Measurements from ENCODE around the gene PCNX4.

PCNX4 gene

DNA sequence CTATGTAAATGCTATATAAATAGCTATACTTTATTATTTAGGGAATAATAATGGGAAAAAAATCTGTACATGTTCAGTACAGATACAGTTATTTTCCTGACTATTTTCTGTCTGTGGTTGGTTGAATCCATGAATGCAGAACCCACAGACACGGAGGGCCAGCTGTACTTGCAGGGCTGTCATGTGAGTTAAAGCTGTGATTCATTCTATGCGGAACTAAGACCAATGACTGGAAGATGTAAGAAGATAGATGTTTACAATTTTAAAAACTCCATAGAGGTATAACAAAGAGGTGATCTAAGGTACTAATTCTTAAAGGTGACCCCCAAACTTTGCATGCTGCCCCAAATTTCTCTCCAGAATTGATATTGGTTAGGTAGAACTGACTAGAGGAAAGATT lies 14.6 kb downstream of the PCNX4 start:
- no peak for DNase-seq

DNA sequence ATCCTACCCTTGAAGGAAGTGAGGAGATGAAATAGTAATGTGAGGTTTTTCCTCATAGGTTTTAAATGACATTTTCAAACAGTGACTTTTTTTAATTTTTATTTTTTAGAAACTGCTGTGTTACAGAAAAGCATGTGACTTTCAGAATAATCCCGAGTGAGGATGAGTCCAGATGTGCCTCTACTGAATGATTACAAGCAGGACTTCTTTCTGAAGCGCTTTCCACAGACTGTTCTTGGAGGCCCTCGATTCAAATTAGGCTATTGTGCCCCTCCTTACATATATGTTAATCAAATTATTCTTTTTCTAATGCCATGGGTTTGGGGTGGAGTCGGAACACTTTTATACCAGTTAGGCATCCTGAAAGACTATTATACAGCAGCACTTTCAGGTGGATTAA lies 15.8 kb downstream of the PCNX4 start:
- DNase-seq, result no peak

DNA sequence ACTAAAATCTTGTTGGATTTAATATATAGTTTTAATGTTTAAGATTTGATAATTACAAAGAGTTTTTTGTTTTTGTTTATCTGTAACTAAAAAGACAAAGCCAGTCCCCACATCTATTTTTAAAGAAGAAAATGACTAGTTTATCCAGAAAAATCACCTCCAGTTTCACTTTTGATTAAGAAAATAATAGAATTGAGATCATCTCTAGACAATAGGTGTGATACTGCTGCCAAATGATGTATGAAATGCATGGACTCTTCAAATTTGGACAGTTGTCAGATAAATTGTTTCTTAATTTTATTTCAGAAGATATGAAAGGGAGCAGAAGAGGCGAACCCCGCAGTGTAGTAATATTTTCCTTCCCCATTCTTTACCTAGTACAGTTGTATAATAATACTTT lies 20.0 kb downstream of the PCNX4 start:
- DNase-seq, result no peak

DNA sequence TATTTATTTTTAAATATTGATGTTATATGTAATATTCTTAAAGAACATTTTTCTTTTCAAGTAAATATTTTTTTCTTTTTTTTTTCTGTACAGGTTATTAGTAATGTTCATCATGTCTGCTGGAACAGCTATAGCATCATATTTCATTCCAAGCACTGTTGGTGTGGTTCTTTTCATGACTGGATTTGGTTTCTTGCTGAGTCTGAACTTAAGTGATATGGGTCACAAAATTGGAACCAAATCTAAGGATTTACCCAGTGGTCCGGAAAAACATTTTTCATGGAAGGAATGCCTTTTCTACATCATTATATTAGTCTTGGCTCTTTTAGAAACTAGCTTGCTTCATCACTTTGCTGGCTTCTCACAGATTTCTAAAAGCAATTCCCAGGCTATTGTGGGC lies 23.2 kb downstream of the PCNX4 start:
- no peak for DNase-seq

DNA sequence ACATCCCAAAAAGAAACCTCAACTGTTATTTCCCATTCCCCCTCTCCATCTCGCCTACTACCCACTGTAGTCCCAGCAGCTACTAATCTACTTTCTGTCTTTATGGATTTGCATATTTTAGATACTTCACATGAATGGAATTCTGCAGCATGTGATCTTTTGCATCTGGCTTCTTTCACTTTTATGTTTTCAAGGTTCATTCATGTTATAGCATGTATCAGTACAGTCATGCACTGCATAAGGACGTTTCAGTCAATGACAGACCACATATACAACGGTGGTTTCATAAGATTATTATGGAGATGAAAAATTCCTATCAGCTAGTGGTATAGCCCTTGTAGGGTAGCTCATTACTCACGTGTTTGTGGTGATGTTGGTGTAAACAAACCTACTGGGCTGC lies 24.5 kb downstream of the PCNX4 start:
- DNase-seq, result no peak

DNA sequence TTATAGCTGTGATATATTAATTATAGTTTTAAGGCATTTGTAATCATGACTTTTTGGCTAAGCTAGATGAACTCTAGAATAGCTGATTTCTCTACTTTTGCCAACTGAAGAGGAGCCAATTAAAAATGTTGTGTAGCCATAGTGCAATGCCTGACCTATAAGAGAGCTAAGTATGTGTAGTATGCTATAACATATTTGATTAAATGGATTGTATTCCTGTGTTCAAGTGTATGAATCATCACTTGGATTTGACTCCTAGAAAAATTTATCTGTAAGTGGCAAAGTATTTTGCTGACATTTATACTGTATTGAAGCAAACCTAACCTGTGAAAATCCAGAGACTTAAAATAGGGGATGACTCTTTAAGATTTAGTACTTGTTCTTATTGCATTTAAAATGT lies 34.2 kb downstream of the PCNX4 start:
- no peak for DNase-seq

DNA sequence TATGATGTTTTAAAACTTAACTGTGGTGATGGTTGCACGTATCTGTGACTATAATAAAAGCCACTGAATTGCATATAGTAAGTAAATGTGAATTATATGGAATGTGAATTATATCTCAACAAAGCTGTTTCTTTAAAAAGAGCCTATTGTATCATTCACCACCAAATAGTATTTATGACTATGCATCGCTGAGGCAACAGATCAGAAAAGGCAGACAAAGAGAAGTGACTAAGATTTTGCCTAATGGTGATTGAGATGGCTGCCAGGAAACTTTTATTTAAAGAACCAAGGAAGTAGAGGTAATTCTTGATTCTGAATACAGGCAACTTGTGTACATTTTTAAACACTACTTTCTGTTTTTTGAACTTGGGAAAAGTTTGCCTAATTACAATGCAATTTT lies 41.8 kb downstream of the PCNX4 start:
- DNase-seq, result no peak

DNA sequence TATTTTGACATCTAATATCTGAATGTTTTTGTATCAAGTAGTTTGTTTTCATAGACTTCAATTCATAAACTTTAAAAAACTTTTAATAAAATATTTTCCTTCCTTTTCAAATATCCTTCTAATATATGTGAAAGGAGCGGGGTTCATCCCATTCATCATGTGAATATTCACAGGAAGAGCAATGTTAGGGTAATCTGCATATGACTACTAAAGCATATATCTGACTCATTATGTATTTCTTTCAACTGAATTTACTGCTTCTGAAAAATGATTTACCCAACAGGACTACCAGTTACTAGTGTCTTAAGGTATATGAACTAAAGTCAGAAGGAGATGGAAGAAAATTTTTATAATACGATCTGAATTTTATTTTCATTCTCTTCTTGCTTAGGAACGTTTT lies 43.0 kb downstream of the PCNX4 start:
- no peak for DNase-seq

DNA sequence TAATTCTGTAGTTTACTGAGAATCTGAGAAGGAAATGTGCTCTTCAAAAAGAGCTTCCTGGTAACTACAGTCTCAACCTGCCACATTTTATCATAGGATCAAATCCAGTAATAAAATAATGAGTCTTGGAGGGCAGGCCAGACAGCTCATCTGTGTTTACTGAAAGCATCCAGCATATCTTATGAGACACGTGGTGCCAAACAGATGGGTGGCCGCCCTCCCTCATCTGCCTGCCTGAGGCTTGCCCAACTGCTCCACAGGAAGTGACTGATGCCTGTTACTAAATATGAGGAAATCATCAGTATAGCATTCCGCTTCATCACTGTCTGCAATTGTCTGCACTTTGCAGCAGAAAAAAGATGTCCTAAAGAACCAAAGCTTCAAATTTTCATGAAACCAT lies 60.0 kb downstream of the PCNX4 start:
- peak; percentile 9 for DNase-seq

DNA sequence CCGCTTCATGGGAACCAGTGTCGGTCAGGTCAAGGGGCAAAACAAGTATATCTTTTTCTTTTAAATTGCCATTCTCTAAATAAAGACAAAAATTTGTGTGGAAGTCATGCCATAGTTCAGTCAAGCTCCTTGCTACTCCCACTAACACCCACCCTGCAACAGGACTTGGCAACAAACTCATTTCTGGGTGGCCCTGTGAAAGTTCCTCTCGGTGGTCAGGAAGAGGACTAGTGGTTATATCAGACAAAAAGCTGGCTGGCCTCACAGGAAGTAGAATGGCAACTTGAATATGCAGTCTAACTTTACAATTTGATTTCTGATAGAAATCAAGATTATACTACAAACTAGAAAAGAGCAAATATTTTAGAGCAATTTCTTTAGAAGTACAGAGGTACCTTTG lies 62.3 kb downstream of the PCNX4 start:
- no peak for DNase-seq

DNA sequence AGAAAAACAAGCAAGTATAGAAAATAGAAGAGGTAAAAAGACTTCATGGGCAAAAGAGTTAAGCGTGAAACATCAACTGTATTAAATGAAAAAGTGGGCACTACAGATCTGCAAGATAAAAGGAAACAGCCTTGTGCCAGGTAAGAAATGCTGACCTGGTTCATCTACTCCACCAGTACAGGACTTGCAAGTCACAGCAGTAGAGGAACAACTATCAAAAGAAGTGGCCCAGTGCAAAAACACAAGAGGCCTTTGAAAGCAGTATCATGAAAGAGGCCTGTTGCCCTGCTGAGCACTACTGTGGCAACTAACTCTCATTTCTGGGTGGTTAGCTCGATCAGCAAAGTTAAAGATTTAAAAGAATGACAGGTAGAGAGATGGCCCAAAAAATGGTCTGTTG lies 62.9 kb downstream of the PCNX4 start:
- DNase-seq, result no peak

DNA sequence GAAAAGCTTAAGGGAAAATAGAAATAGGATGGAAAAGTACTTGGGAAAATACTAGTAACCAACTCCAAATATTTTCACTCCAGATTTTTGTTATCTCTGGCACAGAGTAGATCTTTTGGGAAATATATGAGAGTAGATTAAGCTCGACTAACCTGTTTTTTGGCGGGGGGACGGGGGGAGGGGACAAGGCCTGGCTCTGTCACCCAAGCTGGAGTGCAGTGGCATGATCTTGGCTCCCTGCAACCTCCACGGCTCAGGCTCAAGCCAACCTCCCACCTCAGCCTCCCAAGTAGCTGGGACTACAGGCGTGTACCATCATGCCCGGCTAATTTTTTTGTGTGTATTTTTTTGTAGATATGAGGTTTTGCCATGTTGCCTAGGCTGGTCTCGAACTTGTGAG lies 68.7 kb downstream of the PCNX4 start:
- no peak for DNase-seq

DNA sequence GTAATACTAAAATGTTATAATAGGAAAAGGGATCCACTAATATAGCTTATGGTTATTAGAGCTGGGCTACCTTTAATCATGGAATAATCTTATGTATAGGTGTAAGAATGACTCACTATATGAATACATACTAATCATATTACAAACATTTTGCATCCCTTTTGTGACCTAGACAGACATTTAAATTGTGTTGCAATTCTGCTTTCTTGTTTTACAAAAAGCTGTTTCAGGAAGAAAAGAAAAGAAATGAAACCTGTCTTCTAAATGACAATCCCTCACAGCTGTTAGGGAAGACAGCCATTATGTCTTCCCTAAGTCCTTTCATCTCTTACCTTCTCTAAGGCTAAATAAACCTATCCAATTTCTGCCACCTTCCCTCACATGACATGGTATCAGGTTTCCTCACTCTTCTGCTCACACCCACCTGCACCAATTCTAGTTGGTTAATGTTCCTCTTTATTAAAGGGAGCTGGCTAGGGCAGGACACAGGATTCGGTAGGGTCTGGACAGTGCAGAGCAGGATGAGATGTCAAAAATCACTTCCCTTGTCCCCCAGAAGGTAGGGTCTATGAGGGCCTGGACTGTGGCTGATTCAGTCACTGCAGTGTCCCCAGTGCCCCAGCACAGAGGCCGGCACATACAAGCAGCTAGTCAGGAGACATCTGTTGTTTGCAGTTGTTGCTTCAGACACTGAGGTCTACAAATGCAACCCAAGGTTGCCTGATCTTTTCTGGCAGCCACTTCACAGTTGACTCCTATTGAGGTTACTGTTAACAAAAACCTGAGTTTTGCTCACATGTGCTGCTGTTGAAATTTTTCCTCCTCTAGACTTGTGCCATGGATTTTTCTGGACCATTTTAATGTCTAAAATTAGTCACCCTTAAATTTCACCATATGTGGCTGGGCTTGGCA lies 69.7 kb downstream of the PCNX4 start:
- DNase-seq, result peak; percentile 12

DNA sequence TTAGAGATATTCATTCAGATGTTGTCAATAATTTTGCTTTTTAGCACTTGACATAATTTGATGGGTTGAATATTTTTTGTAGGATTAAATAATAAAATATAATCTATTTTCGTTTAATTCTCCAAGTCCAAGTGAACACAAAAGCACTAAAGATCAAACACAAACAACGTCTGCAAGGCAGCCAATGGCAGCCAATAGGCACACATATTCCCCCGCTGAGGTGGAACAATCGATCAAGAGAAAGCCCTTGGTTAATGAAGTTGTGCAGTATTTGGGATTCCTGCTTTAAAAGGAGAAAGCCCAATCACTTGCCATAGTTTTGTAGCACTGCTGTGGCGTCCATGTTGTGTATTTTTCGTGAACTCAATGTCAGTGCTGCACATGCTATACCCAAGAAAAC lies 72.0 kb downstream of the PCNX4 start:
- DNase-seq, result no peak

DNA sequence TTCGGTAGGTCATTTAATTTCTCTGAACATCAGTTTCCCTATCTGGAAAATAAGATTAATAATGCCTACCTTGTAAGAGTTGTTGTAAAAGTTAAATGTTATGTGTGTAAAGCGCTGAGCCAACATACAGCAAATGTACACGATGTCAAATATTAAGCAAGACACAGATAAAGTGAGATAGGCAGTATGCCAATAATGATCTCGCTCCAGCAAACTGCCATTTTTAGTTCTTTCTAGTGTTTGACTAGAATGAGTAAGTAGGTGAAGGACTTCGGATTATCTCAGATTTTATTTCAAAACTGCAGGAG lies 72.6 kb downstream of the PCNX4 start:
- DNase-seq, result no peak

DNA sequence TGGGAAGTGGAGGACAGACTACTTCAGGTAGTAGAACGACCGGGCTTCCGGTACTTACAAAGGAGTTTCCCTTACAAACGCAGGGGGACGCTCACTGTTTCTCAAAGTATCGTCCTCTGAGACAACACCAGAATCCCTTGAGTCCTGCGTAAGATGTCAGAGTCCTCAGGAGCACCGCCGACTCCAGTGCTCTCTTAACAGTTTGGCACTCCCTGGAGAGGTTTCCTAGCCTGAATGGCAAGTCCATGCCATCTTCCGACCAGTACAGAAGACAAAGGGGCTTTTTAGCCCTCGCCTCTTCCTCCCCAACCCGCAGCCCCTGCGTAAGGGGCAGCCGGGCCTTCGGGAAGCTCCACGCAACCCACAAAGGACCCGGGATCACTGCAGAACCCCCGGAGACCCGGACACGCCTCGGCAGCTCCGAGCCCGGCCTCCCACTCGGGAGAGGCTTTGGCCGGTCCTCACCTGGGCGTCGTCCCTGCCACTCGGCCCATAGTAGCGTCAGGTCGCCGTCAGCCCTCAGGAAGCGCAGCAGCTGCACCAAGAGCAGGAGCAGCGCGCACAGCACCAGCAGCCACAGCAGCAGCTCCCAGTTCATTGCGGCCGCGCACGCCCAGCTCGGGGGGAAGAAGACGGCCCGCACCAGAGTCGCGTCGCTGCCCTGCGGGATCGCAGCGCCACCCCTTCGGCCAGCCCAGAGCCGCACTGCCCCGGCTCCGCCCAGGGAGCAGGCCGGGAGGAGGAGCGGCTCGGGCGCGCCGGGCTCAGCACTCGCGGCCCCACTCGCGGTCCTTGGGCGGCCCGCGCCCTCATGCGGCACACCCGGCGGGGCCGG lies 73.2 kb downstream of the PCNX4 start, which contains the start of gene DHRS7:
DHRS7 (minus strand) TSS at position 687 of the 835 bp plus-strand sequence; CDS start at position 598, 89 bp downstream.
- DNase-seq, result peak; percentile 58

DNA sequence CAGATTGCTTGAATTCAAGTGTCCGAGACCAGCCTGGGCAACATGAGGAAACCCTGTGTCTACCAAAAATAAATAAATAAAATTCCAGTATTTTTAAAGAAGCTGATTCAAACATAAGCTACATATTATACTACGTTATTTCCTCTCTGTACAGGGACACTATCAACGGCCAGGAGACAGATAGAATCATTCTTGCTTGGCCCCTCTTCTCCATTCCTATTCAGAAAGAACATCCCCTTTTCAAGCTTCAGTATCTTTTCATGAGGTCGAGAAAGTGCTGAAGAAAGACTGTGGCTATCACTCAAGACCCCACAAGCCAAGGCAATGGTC lies 73.8 kb downstream of the PCNX4 start:
- DNase-seq, result no peak

DNA sequence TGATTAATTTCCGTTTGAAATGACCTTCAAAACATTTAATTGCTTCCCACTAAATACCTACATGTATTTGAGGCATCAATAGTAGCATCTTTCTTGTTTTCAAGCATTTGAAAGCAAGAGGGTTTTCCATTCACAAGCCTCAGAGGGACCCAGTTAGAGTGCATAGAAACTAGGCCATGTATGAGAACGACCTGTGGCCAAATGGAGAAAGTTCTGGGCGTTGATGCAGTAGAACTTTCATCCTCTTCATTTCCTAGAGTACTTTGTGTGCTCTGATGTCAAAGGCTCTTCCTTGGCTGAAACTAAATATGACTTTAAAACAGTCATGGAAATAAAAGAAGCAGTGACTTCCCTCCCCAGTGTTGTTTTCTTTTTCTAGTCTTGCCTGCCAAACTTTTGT lies 74.4 kb downstream of the PCNX4 start:
- no peak for DNase-seq

DNA sequence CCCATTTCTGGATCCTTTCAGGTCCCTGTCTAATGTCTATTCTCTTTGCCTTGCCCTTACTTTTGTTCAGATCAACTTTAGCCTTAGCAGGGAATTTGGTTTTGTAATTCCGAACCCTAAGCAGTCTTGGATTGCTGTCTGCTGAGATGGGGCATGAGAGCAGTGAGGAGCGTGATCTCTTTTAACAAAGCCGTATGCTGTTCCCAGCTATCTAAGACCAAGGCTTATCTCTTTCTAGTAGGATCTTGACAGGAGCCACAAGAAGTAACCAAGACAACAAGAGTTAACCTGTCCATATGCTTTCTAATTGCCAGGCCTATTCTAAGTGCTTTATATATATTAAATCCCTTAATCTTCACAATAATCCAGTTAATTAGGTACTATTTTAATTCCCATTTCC lies 78.0 kb downstream of the PCNX4 start:
- DNase-seq, result no peak

DNA sequence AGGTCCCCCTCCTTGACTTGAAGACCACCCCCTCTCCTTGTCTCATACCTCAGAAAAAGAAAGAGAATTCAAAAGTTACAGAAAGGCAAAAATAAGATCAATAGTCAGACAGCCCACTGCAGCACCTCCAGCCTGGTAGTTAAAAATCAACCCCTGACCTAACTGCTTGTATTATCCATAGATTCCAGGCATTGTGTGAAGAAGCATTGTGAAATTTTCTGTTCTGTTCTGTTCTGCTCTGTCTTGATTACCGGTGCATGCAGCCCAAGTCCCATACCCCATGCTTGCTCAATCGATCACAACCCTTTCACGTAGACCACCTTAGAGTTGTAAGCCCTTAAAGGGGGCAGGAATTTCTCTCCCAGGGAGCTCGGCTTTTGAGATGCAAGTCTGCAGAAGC lies 79.2 kb downstream of the PCNX4 start:
- no peak for DNase-seq

DNA sequence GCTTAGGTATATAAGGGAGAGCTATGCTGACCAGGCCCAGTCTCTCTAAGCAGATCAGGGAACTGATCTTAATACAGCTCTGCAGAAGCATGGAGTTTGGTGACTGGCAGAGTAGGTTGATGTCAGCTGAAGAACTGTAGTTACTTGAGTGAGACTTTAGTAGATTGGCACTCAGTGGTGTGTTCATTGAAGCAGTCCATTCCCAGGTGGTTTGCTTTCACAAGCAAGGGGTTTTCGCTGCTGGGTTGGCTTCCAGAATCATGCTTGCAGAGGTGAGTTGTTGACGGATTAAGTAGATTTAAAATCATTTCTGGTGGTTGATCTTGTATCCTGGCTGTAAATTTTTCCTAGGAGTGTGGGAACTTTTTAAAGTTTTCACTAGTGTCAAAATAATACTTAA lies 80.0 kb downstream of the PCNX4 start:
- DNase-seq, result no peak

DNA sequence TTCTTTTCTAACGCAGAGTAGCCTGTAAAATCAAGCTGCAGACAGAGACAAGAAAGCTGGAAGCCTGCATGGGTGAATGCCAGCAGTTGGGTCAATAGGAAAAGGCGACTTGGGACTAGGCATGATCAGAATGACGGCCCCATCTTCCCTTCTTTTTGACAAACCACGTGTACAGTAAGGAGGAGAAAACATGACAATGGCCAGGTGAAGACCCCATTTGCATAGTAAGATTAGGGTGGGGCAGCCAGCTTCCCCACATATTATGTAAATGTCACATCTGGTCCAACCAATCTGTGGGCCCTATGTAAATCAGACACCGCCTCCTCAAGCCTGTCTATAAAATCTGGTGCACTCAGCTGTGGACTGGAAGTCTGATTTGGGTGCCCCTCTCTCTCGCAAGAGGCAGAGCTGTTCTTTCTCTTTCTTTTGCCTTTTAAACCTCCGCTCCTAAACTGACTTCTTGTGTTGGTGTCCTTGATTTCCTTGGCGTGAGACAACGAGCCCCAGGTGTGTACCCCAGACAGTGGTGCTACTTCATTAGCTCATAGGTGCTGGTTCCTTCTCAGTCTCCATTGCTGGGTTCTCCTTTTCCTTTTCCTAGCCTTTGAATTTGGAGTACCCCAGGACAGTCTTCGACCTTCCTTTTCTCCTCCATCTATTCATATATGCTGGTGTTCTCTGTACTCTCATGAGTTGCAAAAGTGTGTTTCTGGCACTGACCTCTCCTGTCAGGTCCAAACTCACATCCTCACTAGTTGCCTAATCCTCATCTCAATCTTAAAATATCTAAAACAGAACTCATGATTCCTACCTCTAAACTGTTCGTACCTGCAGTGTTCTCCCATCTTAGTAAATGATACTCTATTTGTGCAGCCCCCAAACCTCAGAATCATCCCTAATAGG lies 82.9 kb downstream of the PCNX4 start:
- DNase-seq, result no peak

DNA sequence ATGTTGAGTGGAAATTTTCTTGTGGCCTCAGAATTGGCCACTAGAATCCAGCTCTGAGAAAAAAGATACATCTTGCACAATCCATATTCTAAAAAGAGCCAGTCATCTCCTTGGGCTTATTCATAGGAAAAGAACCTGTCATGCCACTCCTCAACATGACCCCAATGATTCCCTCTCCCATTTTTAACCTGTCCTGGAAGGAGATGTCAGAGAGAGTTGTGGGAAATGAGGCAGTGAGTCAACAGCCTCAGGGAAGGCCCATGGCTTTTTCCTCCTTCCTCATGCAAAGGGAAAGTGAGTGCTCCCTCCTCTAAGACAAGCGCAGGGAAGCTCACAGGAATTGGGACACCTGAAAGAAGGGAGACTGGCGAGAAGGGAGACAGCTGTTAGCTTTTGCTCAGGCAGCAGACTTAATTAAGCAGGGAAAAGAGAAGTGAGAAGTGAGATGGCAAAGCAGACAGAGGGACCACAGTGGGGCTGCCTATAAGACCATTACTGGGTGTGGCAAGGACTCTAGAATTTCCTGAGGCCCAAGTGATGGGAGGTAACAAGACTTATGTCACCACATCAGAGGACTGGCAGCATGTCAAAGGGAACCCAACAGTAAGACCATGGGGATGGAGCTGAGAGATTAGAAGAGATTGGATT lies 83.7 kb downstream of the PCNX4 start:
- DNase-seq, result no peak
